ENCODE measurements around the gene POLN. TPM values are rescaled to one million over a fixed set of nuclear protein-coding genes. Genes with fewer than 3 reads are reported as not detected.

Gene POLN
- polyA plus RNA-seq, 3 donors: 2.8 to 14.7 (median 5.7) TPM

DNA sequence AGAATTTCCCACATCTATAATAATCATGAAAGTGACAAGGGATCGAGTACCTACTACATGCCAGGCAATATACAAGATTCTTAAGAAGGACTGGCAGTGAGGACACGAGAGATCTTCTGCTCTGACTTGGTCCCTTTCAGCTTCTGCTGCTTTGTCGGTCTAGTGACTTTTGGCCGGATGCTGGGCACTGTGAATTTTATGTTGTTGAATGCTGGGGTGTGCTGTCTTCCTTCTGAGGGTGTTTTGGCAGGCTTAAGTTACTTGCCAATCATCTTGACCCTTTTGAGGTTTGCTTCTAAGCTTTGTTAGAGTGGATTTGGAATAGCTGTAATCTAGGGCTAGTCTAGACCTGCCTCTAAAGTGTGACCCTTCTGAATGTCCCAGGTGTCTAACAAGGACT is 159.3 kb downstream of the POLN start:
- WGBS, 3 donors: 86 to 91% (median 90%) methylated on average over 4 of the region's 4 CpGs
- H3K27ac ChIP-seq (ENCODE audit: low read depth, low read length): no peak overlapping the region

DNA sequence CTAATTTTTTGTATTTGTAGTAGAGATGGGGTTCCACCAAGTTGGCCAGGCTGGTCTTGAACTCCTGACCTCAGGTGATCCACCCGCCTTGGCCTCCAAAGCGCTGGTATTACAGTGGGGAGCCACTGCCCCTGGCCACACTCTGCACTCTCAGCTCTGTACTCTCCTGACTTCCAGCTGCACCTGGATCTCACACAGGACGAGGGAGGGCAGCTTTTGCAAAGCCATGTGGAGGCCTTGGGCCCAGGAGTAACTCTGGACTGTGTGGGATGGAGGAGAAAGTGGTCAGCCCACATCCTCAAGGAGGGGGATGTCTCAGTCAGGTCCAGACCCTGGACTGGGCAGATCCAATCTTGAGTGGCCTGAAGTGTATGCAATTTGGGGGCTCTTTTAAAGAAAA is 159.8 kb downstream of the POLN start:
- WGBS, 3 donors: 82 to 86% (median 82%) methylated on average over 3 of the region's 3 CpGs
- no peak overlapping the region for H3K27ac ChIP-seq (ENCODE audit: low read depth, low read length)

DNA sequence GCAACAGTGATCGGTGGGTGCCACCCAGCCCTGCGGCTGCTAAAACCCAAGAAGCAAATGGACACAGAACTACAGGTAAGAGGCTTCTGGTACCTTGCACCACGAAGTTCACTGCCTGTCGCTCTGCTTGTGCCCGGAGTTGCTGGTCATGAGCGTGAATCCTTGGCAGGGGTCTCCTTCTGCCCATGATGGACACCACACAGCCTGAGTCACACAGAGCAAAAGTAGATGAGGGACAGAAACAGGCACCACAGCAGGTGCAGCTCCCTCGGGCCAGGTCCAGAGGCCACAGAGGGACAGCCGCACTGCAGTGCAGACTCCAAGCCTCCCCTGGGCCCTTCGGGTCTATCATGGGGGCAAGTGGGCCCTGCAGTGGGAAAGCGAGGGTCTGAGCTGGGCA is 160.4 kb downstream of the POLN start:
- no peak overlapping the region for H3K27ac ChIP-seq (ENCODE audit: low read depth, low read length)
- WGBS, 3 donors: 91 to 94% (median 92%) methylated on average over 10 of the region's 10 CpGs

DNA sequence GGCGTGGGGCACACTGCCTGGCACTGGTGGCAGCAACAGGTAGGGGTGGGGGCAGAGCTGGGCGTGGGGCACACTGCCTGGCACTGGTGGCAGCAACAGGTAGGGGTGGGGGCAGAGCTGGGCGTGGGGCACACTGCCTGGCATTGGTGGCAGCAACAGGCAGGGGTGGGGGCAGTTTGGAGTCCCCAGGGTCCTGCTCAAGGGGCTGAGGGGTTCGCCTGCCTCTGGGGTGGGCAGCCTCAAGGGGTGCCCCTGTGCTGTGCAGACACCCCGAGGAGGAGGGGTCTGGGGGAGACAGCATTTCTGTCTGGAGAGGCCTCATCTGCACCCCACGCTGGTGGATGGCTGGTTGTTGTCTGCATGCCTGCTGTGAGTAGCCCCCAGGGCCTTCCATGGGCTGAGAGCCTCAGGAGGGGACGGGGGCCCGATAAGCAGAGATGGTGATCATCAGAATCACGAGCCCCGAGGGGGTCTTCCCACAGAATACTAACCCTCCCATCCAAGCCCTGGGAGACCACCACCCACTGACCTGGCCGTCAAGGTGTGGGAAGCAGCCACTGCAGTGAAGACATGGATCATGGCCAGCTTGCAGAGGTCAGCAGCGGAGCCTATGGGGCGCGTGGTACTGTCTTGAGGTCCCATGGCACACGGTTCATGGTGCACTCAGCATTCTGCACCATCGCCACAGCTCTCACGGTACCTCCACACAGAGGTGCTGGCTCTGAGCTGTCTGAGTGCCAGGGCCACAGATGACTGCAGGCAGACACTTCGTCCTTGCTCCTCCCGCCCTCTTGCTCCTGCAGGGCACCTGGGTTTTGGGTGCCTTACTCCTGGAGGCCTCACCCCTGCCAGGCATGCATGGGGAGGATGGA is 161.3 kb downstream of the POLN start:
- WGBS, 3 donors: 90 to 94% (median 91%) methylated on average over 18 to 19 of the region's 19 CpGs
- H3K27ac ChIP-seq (ENCODE audit: low read depth, low read length): no peak overlapping the region

DNA sequence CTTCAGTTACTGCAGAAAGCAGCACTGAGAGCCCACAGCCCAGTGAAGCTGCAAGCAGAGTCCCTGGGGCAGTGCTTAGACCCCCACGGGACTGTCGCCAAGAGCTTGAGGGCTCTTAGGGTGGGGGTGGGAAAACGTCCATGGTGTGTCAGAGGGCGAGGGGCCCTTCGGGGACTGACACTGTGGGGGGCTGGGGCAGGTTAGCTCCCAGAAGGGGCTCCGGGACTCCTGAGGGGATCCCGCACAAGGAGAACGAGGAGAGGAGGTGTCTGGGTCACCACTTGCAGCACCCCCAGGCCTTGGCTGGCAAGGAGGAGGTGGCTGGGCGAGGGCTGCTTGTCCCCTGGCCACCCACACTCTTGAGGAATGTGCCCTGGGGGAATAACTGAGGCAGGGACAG is 162.0 kb downstream of the POLN start:
- no peak overlapping the region for H3K27ac ChIP-seq (ENCODE audit: low read depth, low read length)
- 91 to 96% (median 93%) methylated on average over 9 of the region's 9 CpGs for WGBS, 3 donors

DNA sequence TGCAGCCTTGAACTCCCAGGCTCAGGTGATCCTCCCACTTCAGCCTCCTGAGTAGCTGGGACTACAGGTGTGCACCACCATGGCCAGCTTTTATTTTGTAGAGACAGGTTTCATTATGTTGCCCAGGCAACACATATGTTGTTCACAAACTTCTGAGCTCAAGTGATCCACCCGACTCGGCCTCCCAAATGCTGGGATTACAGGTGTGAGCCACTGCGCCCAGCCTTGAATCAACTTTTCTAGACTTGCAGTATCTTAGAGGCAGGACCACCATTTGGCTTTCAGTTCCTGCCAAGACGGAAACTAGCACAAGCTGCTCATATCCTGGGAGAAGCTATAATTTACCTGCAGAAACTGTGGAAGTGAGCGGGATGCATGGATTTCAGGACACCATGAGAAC is 162.9 kb downstream of the POLN start:
- H3K27ac ChIP-seq (ENCODE audit: low read depth, low read length): no peak overlapping the region
- WGBS, 3 donors: 93 to 95% (median 94%) methylated on average over 5 of the region's 5 CpGs

DNA sequence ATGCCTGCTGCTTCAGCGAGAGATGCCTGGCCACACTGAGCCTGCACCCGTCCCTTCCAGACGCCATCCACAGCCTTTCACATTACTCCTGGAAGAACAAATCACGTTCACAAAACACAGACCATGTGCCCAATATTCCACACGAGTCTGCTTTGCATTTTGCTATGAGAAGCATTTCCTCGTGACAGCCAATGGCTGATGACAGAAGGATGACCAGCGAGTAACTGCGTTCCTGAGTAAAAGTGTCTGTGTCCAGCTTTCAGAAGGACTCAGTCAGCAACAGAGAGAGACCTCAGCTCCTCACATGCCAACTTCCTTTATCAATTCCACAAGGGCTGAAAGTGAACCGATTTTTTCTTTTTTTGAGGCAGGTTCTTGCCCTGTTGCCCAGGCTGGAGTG is 163.3 kb downstream of the POLN start:
- H3K27ac ChIP-seq (ENCODE audit: low read depth, low read length): no peak overlapping the region
- 77 to 86% (median 83%) methylated on average over 9 of the region's 9 CpGs for WGBS, 3 donors

DNA sequence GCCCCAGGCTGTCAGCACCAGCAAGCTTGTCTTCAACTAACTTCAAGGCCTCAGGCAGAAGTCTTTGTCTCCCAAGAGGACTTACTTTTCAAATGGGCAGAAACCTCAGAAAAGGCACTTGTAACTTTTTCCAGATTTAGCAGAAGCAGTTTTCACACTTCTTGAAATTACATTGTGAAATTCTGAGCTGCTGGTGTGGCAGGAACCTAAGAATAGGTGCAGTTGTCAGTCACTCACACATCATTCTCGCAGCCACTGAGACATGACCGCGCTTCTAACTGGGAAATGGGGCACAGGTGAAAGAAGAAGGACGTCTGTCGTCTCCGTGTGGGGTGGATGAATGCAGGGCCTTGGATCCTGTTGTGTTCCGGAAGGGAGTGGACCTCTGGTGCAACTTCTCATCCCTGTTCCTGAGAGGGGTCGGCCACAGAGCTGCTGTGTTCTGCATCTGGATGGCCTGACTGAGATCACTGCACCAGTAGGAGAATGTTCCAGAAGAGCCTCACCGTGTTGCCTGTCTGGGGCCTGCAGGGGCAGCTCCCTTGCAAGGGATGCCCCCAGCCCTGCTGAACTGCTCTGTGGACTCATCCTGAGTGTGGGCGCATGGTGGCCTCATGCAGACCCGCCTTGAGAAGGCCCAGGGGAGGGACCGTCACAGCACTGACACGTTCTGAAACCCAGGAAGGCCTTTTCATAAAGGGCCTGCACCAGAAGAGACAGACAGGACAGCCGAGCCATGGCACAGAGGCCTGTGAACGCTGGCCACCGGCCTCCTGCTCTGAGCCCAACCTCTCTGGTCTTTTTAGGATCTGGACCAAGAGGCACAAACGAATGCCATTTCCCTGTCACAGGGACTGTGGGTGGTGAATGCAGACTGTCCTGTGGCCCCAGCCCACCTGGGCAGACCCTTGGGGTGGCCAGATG is 164.1 kb downstream of the POLN start:
- 86 to 89% (median 88%) methylated on average over 17 of the region's 17 CpGs for WGBS, 3 donors
- H3K27ac ChIP-seq (ENCODE audit: low read depth, low read length): no peak overlapping the region

DNA sequence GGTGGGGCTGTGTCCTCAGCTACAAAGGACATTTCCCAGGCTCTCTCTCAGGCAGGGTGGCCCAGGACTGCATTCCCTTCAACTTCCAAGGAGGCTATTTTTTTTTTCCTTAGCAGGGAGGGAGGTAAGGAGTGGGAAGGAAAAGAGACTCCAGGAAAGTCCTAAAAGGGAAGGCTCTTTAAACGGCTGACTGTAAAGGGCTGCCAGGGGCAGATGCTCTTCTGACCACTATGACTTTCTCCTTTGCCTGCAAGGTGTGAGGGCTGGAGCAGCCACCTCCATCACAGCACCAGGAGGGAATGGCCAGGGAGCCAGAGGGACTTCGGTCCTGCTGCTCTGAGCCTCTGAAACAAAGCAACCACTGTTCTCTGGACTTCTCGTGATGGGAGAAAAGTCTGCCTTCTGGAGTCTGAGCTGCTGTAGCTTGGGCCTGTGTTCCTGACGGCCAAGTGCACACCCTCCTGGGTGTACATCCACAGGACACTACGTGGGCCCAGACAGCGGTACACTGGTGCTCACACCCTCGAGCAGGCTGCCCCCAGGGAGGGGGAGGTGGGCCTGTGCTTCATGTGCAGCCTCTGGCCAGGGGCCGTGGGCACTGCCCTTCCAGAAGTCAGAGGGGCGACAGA is 164.9 kb downstream of the POLN start:
- WGBS, 3 donors: 81 to 88% (median 88%) methylated on average over 9 of the region's 9 CpGs
- H3K27ac ChIP-seq (ENCODE audit: low read depth, low read length): no peak overlapping the region

DNA sequence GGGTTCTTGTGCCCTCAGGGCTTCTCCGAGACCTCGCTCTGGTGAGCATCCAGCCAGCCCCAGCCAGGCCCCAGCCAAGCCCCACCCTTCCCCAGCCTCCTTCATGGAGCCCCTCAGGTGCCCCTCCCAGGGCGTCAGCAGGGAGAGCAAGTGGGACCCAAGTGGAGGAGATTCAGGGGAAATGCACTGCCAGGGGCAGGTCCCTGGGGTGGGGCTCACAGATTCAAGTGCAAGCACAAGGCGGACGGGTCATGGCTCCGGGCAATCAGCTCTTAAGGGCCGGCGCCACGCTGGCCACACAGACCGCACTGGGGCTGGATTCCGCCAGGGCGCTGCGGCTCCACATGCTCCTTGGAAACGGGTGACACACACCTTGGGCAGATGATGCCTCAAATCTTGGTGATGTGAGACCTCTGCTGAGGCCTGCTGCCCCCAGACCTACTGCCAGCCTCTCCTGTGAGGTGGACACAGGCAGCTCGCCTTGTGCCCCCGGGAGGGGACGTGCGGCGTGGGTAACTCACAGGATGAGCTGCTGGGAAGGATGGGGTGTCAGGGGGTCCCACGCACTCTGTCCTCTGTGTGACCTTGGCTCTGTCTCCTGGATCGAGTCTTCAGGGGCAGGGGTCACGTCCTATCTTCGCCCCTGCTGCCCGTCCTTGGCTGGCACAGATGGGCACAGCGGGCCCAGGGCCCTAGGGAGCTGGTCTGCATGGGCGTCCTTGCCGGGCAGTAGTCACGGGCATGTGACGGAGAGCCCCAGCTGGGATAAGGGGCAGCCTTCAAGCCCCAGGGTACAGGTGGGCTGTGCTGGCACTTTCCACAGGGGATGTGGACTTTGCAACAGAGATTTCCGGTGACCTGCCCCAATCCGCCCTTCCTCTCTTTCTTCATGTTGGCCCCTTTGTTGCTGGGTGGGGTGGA is 165.7 kb downstream of the POLN start:
- H3K27ac ChIP-seq (ENCODE audit: low read depth, low read length): no peak overlapping the region
- 91 to 94% (median 91%) methylated on average over 29 to 31 of the region's 31 CpGs for WGBS, 3 donors

DNA sequence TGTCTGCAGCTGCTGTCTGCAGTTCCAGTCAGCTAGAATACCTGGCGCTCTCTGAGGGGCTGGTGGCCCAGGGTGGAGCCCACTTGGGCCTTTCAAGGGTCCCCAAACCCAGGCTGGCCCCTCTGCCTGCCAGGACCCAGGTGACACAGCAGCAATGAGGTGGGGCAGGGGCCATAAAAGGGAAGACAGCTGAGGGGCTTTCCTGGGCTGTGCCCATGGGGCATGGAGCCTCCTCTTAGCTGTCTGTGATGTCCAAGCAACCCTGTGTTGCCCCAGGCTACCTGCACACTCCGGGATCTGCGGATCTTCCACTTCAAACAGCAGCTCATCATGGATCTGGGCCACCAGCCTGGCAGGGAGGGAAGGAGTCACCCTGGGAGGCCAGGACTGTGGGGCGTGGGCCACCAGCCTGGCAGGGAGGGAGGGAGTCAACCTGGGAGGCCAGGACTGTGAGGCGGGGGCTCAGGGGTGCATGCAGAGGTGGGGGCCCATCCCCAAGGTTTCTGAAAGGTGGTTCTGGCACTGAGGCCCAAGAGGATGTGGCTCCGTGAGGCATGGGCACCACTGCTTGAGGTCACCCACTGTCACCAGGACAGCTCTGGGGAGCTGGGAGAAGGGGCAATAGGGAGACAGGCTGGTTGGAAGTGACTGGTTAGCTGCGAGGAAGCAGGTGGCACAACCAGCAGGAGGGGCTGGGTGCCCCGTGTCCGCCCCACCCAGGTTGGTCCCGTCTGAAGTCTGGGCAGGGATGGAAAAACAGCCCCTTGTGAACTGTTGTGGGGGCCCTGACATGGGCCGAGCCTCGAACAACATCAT is 166.5 kb downstream of the POLN start:
- no peak overlapping the region for H3K27ac ChIP-seq (ENCODE audit: low read depth, low read length)
- 88 to 93% (median 89%) methylated on average over 11 to 12 of the region's 12 CpGs for WGBS, 3 donors

DNA sequence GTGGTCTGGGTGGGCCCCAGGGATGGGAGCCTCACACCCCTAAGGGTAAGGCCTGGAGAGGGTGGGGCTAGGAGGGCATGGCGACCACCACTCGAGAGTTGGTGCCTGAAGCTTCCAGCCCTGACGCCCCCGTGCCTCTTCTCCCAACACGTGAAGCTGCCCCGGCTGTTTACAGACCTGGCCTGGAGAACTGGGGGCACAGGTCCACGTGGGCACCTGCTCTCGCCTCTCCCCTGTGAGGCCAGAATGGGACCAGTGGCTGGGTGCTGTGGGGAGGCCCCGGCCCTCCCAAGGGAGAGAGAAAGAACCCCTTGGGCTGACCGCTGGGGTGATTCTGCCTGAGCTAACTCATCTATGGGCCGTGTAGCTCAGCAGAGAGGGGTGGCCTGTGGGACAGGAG is 167.3 kb downstream of the POLN start:
- no peak overlapping the region for H3K27ac ChIP-seq (ENCODE audit: low read depth, low read length)
- WGBS, 3 donors: 84 to 89% (median 87%) methylated on average over 11 of the region's 11 CpGs

DNA sequence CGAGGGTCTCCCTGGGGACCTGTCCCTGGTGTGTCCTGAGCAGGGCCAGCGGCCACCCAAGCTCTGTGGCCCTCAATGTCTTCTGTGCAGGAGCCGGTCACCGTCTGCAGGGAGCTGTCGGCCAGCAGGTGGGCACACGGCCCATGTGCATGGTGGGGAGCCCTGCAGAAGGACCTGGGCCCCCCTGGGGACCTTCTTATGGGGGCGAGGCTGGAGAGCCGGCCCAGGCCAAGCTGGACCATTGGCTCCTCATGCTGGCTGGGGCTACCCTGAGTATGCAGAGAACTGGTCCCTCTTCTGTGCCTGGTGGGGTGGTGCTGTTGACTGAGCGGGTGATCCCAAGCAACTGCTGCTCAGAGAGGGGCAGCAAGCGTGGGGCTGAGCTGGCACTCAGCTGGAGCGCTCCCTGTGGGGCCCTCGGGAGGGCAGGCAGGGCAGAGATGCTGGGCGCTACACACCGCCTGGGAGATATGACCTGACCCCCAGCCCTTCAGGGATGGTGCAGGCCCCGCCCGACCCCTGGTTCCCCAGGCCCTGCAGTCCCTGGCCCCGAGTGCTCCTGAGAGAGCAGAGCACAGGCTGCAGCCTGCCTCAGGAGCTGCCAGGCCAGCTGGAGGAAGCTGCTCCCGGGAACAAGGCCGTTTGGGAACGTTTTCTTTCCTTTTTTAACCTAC is 168.0 kb downstream of the POLN start:
- WGBS, 3 donors: 80 to 84% (median 83%) methylated on average over 20 of the region's 20 CpGs
- H3K27ac ChIP-seq (ENCODE audit: low read depth, low read length): no peak overlapping the region

DNA sequence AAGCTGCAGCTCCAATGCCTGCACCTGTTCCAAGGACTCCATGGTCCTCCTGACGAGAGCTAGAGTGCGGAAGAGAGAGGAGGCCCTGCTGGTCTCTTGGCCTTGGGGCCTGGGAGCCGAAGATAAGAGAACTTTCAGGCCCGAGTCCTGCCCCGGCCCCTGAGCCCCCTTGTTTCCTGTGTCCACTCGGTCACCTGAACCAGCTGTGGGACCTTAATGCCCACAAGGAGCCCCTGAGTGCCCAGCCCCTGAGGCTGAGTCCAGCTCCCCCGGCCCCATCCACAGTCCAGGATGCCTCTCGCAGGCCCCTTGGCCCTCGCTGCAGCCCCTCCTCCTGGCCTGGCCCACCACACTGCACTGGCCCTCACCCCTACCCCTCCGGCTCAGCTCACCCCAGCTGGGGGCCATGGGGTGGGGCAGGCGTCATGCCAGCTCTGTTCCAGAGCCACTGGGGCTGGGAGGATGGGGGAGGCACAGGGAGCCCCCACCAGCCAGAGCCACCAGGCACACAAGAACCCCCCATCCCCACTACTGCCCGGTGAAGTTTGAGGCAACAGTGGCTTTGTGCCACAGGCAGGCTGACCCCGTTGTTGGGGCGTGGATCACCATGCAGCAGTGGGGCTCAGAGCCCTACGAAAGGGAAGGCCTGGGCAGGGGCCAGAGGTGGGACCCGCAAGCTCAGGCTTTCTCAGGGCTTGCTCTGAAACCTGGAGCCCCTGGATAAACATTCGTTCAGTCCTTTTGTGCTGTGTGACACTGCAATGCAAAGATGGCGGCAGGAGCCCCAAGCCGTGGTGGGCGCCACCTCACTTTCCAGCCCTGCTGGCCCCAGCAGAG is 168.7 kb downstream of the POLN start:
- WGBS, 3 donors: 82 to 92% (median 89%) methylated on average over 18 to 20 of the region's 20 CpGs
- no peak overlapping the region for H3K27ac ChIP-seq (ENCODE audit: low read depth, low read length)

DNA sequence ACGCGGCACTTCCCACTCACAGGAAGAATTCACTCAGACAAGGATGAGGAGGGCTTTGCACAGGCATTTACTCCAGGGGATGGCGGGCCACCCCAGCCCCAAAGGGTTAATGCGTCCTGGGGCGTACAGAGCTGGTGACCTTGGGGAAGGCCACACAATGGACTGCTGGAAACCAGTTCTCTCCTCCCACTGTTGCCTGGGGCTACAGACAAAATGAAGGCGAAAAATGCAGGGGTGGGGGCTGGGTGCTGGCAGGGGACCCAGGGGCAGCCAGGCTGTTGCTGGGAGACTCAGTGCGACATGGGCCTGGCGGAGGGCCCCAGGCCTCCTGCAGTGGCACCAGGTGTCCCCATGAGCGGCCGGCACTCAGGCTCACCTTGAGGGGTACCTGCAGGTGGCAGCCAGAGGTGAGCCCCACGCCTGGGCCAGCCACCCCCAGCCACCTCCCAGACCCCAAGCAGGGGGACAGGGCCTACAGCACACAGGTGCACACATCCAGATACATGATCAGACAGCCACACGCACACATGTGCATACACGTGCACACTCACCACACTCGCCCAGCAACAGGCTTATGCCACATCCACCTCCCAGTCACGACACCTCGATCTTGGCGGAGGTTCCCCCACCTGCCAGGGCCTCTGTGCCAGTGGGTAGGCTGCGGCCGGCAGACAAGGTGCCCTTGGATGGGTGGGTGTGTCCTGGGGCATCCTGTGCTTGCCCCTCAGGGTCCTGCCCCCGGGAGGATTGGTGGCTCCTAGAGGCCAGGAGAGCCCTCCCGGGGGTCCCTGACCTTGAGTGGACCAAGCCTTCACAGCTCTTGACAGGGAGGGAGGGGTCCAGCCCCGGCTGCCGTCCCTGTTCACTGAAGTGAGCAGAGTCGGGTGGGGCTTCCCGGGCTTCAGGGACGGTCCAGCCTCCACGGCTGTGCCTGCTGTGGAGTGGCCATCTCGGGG is 169.7 kb downstream of the POLN start:
- H3K27ac ChIP-seq (ENCODE audit: low read depth, low read length): no peak overlapping the region
- WGBS, 3 donors: 37 to 74% (median 72%) methylated on average over 27 to 28 of the region's 28 CpGs

All from adipose tissue (tissue), 3 donors.